ENCODE results near the gene STK25.

DNA sequence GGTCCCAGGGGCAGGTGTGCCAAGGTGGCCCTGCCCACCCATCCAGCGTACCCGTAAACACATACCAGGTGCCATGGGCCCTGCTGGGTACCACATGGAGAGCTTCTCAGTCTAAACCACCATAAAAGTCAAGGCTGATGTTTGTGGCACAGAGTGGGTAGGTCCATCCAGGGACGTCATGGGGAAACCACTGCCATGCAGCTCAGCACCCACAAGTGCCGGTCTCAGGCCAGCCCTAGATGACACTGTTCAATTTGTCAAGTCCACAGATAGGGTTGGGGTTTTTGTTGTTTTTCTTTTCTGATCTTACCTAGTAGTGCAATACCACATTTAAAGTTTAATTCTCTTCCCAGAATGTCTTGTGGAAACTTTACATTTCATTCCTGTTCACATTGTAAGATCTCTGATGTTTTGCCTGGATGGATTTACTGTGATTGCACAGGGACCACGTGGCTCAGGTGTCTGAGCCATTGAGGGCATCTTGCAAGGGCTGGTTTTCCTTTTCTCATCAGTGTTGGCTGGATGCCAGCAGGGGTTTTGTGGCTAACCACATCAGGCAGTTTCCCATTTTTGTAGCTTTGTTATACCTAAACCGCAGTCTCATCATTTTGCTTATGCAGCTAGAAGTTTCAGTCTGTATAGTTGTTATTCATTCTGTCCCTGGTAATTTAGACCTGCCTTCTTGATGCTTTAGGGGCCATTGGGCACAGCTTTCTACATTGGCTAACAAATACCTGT, 64.7 kb downstream of the STK25 start:
- no peak for TF ChIP-seq POLR2AphosphoS5 (IDR thresholded peaks at IDR 0.05)
- TF ChIP-seq, protein P1, sequence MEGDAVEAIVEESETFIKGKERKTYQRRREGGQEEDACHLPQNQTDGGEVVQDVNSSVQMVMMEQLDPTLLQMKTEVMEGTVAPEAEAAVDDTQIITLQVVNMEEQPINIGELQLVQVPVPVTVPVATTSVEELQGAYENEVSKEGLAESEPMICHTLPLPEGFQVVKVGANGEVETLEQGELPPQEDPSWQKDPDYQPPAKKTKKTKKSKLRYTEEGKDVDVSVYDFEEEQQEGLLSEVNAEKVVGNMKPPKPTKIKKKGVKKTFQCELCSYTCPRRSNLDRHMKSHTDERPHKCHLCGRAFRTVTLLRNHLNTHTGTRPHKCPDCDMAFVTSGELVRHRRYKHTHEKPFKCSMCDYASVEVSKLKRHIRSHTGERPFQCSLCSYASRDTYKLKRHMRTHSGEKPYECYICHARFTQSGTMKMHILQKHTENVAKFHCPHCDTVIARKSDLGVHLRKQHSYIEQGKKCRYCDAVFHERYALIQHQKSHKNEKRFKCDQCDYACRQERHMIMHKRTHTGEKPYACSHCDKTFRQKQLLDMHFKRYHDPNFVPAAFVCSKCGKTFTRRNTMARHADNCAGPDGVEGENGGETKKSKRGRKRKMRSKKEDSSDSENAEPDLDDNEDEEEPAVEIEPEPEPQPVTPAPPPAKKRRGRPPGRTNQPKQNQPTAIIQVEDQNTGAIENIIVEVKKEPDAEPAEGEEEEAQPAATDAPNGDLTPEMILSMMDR (IDR thresholded peaks at IDR 0.05): no peak

Measured in transverse colon (tissue), 4 donors.